Parathyroid adenoma (tissue), 2 donors: Measurements from ENCODE around the gene METTL1.

ENCODE experiments used
- H2AFZ ChIP-seq: fragments of 300-600 bp; sonication (generic); one replicate; pipeline ENCODE4 v1.7.0; 2017; ENCODE audit warnings: antibody characterized with exemption, mild to moderate bottlenecking
- H3K27ac ChIP-seq: fragments of 300-600 bp; sonication (generic); one replicate; pipeline ENCODE4 v1.7.0; 2017
- H3K27me3 ChIP-seq: fragments of 300-600 bp; sonication (generic); one replicate; pipeline ENCODE4 v1.7.0; 2017; ENCODE audit warnings: low read length; ENCODE audit not compliant: control insufficient read depth, insufficient read depth
- H3K36me3 ChIP-seq: fragments of 300-600 bp; sonication (generic); one replicate; pipeline ENCODE4 v1.7.0; 2017; ENCODE audit warnings: low read length; ENCODE audit not compliant: control insufficient read depth, insufficient read depth
- H3K4me1 ChIP-seq: fragments of 300-600 bp; sonication (generic); one replicate; pipeline ENCODE4 v1.7.0; 2017; ENCODE audit warnings: control low read depth
- H3K4me2 ChIP-seq: fragments of 300-600 bp; sonication (generic); one replicate; pipeline ENCODE4 v1.7.0; 2017; ENCODE audit warnings: low read length
- H3K4me3 ChIP-seq: fragments of 300-600 bp; sonication (generic); one replicate; pipeline ENCODE4 v1.7.0; 2017; ENCODE audit warnings: low read depth, low read length
- H3K79me2 ChIP-seq: fragments of 300-600 bp; sonication (generic); one replicate; pipeline ENCODE4 v1.7.0; 2017; ENCODE audit warnings: control low read depth
- H3K9ac ChIP-seq: fragments of 300-600 bp; sonication (generic); one replicate; pipeline ENCODE4 v1.7.0; 2017; ENCODE audit warnings: mild to moderate bottlenecking
- H3K9me3 ChIP-seq: fragments of 300-600 bp; sonication (generic); one replicate; pipeline ENCODE4 v1.7.0; 2017; ENCODE audit warnings: low read length; ENCODE audit not compliant: control insufficient read depth
- TF ChIP-seq, protein P1 (sequence below): fragments of 300-600 bp; sonication (generic); IDR thresholded peaks from one replicate; pipeline ENCODE4 v1.7.0; 2017; ENCODE audit warnings: antibody characterized with exemption, mild to moderate bottlenecking
- donor health status: primary hyperparathyroidism.

The METTL1 gene

DNA sequence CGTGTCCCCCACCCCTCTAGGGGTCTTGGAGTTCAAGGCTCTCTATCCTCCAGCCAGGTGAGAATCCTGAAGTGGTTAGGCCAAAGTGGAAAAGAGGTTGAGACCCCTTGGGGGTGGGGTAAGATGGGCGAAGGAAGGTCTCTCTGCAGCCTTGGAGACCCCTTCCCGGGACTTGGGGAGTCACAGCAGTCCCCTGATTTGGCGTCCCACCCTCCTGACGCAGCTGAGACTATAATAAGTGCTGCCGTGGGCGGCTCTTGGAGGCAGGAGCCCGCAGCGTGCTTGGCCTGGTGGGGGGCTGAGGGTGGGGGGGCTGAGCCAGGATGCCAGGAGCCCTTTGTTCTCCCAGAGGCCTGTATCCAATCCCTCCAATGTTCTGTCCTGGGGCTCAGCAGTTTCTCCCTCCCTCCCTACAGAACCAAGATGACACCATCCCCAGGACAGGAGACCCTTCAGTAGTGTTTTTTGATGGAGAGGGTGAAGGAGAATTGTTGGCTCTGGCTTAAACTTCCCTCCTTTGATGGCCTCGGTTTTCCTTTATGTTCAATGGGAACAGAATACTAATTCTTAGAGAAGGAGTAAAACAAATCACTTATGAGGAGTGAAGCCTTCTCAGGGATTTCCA lies 31.9 kb downstream of the METTL1 start:
- Histone ChIP-seq H3K27me3 (no peaks in the 10 kb centered on the region), H3K36me3 (no peaks in the 10 kb centered on the region), H3K4me1 (peaks cover 19% of the 10 kb centered on the region), H3K9ac (no peak overlapping the region), H3K79me2 (no peaks in the 10 kb centered on the region), H3K4me2 (no peak overlapping the region), H2AFZ (no peak overlapping the region), H3K27ac (no peak overlapping the region), H3K4me3 (no peak overlapping the region), H3K9me3 (no peaks in the 10 kb centered on the region)
- TF ChIP-seq, protein P1, sequence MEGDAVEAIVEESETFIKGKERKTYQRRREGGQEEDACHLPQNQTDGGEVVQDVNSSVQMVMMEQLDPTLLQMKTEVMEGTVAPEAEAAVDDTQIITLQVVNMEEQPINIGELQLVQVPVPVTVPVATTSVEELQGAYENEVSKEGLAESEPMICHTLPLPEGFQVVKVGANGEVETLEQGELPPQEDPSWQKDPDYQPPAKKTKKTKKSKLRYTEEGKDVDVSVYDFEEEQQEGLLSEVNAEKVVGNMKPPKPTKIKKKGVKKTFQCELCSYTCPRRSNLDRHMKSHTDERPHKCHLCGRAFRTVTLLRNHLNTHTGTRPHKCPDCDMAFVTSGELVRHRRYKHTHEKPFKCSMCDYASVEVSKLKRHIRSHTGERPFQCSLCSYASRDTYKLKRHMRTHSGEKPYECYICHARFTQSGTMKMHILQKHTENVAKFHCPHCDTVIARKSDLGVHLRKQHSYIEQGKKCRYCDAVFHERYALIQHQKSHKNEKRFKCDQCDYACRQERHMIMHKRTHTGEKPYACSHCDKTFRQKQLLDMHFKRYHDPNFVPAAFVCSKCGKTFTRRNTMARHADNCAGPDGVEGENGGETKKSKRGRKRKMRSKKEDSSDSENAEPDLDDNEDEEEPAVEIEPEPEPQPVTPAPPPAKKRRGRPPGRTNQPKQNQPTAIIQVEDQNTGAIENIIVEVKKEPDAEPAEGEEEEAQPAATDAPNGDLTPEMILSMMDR = no peak

DNA sequence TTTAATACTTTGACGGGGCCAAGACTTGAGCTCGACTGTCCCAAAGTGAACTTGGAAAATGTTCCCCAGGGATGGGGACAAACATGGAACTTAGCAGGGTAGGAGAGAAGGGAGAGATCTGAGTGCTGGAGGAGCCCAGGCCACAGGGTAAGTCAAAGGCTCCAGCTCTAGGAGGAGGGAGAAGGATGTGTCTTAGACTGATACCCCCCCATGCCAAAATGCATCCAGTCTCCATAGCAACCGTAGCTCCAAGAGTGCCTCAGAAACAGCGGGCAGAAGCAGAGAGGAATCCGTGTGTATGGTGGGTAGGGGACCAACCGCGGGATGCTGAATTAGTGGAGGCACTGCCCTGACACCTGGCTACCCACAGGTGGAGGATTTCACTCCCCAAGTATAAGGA lies 32.5 kb downstream of the METTL1 start:
- no peak overlapping the region for H3K9ac ChIP-seq
- no peak overlapping the region for H2AFZ ChIP-seq
- no peak overlapping the region for H3K4me2 ChIP-seq
- TF ChIP-seq, protein P1 = no peak
- H3K27me3 ChIP-seq = no peaks in the 10 kb centered on the region
- H3K27ac ChIP-seq = no peak overlapping the region
- H3K9me3 ChIP-seq = no peaks in the 10 kb centered on the region
- H3K36me3 ChIP-seq = no peaks in the 10 kb centered on the region
- H3K79me2 ChIP-seq = no peaks in the 10 kb centered on the region
- no peak overlapping the region for H3K4me3 ChIP-seq
- H3K4me1 ChIP-seq = peaks cover 19% of the 10 kb centered on the region

DNA sequence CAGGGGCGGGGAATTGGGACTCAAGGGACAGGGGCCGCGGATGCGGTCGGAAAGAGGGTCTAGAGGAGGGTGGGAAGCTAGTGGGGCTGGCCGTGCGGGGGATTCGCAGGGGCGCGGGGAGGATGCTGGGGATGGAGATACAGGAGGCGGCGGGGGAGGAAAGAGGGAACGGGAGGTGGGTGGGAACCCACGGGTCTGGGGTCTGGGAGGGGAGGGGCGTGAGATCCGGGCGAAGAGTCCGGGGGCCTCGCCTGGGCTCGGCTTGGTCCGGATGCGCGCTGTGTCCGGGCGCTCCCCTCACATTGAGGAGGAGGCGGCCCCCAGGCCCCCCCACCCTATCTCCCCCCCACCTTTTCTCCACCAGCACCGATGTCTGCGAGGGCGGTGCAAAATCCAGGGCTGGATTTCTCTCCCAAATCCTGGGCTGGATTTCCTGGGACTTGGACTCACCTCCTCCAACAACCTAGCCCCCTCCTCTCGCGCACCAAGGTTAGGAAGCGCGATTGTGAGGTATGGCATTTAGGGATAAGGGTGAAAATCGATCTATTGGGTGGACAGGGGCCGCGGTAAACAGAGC lies 33.2 kb downstream of the METTL1 start, which contains the start of gene AGAP2:
TSS of gene AGAP2 (minus strand) at position 82 of the 577 bp plus-strand sequence. CDS start 496 bp downstream, outside the sequence.
- no peak within 1 kb of the TSS for H3K4me3 ChIP-seq
- peaks cover 14% of the 10 kb centered on the region for H3K4me1 ChIP-seq
- no peaks in the 10 kb centered on the region for H3K9me3 ChIP-seq
- H3K4me2 ChIP-seq = peak within 1 kb of the TSS; percentile 45
- peak within 1 kb of the TSS; percentile 53 for H2AFZ ChIP-seq
- no peaks in the 10 kb centered on the region for H3K27me3 ChIP-seq
- no peaks in the 10 kb centered on the region for H3K36me3 ChIP-seq
- no peak within 1 kb of the TSS for H3K9ac ChIP-seq
- TF ChIP-seq, protein P1 = no peak
- no peaks in the 10 kb centered on the region for H3K79me2 ChIP-seq
- H3K27ac ChIP-seq = no peak within 1 kb of the TSS

DNA sequence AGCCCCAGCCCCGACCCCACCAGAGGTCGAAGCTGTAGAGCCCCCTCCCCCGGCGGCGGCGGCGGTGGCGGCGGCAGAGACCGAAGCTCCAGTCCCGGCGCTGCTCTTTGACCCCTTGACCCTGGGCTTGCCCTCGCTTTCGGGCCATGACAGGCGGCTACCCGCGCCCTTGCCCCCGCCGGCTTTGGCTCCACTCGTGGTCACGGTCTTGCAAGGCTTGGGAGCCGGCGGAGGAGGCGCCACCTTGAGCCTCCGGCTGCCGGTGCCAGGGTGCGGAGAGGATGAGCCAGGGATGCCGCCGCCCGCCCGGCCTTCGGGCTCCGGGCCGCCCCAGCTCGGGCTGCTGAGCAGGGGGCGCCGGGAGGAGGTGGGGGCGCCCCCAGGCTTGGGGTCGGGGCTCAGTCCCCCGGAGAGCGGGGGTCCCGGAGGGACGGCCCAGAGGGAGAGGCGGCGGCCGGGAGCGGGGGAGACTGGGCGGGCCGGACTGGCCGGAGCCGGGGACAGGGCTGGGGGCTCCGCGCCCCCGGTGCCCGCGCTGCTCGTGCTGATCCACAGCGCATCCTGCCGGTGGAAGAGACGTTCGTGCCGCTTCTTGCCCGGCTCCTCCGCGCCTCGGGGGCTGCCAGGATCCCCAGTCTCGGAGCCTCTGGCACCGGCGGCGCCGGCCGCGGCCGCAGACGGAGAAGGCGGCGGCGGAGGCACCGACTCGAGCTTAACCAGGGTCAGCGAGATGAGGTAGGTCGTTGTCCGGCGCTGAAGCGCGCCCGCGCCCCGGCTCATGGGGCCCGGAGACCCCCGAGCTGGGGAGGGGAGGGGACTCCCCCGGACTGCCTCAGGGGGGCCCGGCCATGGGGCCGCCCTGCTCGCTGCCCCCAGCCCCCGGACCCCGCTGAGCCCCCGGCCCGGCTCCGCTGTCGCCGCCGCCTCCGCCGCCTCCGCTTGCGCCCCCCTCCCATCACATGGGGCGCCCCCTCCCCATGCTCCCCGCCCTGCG lies 34.1 kb downstream of the METTL1 start:
- Histone ChIP-seq H3K4me1 (peaks cover 14% of the 10 kb centered on the region), H3K27ac (no peak overlapping the region), H3K4me2 (peak overlapping the region; percentile 45), H2AFZ (peak overlapping the region; percentile 53), H3K27me3 (no peaks in the 10 kb centered on the region), H3K9me3 (no peaks in the 10 kb centered on the region), H3K36me3 (no peaks in the 10 kb centered on the region), H3K9ac (no peak overlapping the region), H3K4me3 (no peak overlapping the region), H3K79me2 (no peaks in the 10 kb centered on the region)
- TF ChIP-seq, protein P1 = peak; percentile 30
